GM12891 (cell line): ENCODE data around the gene KRTCAP3.

Source experiments
- POLR2A ChIP-seq: IDR thresholded peaks from 2 replicates; pipeline ENCODE4 v1.6.1; 2011; ENCODE audit warnings: low read depth, low read length, control low read depth
- POLR2AphosphoS5 ChIP-seq: IDR thresholded peaks from 2 replicates; pipeline ENCODE4 v1.6.1; 2011; ENCODE audit warnings: low read depth, low read length, control low read depth
- POU2F2 ChIP-seq: IDR thresholded peaks from 2 replicates; pipeline ENCODE4 v1.6.1; 2011; ENCODE audit warnings: low read depth, mild to moderate bottlenecking, control low read depth, low read length, moderate library complexity
- SPI1 ChIP-seq: IDR thresholded peaks from 2 replicates; pipeline ENCODE4 v1.6.1; 2011; ENCODE audit warnings: low read depth, low read length, control low read depth
- TAF1 ChIP-seq: IDR thresholded peaks from 2 replicates; pipeline ENCODE4 v1.6.1; 2011; ENCODE audit warnings: low read depth, low read length, control low read depth

GRCh38 chr2:27435628-27436027 lies 6.6 kb upstream of the KRTCAP3 start:
- TF ChIP-seq POLR2A (no peak), TAF1 (no peak), POLR2AphosphoS5 (no peak), SPI1 (no peak), POU2F2 (no peak)
